HCT116 (cell line): Measurements from ENCODE around the gene LYPD4. TPM values are rescaled to one million over a fixed set of nuclear protein-coding genes. Genes with fewer than 3 reads are reported as not detected.

Source experiments
- ATAC-seq: fragments of 200-7000 bp; cut with Tn5 transposase; 2 replicates; pipeline ENCODE4 v1.9.1; 2020; ENCODE audit warnings: mild to moderate bottlenecking, moderate library complexity
- BruUV-seq: library from RNA; stranded (reverse); fragments of 400-500 nt; replicated peaks from 2 replicates; lab custom pipeline; 2021; lab: Mats Ljungman, UMichigan
- CTCF ChIA-PET: fragments of 300-600 bp; sonication (Branson Sonifier 250); formaldehyde crosslinking; loops from one replicate; lab custom pipeline; 2021; ENCODE audit warnings: antibody characterized with exemption; lab: Charles Lee
- POLR2A ChIA-PET: fragments of 300-600, 350-600 bp; sonication (Branson Sonifier 250); formaldehyde crosslinking; loops from one replicate; lab custom pipeline; 2021; ENCODE audit warnings: antibody characterized with exemption; lab: Charles Lee
- RAD21 ChIA-PET, 2 experiments: fragments of 300-600 bp; sonication (Branson Sonifier 250); formaldehyde crosslinking; loops; one replicate each; lab custom pipeline; 2023; ENCODE audit warnings: low total read pairs in 2 of 2; ENCODE audit not compliant: uncharacterized antibody in 2 of 2, unreplicated experiment in 2 of 2, low non-redundant PET in 1 of 2; lab: Charles Lee
- DNase-seq: peaks from one replicate; pipeline ENCODE4 v3.0.0-alpha.2; 2010; ENCODE audit warnings: low read depth, low spot score
- H2AFZ ChIP-seq: fragments of 200-600 bp; shearing (Covaris generic), sonication (generic); 2 replicates; pipeline ENCODE4 v1.6.1; 2017; ENCODE audit warnings: low read depth, mixed run types, mixed read lengths, antibody characterized with exemption, low read length; ENCODE audit not compliant: poor library complexity, severe bottlenecking
- H3K27ac ChIP-seq: 2 replicates; pipeline ENCODE4 v1.5.1; 2012; ENCODE audit warnings: low read depth, low read length
- H3K27me3 ChIP-seq: fragments of 200-600 bp; sonication (generic); 2 replicates; pipeline ENCODE4 v1.6.1; 2016; ENCODE audit warnings: mixed run types, low read length, mixed read lengths; ENCODE audit not compliant: insufficient read depth
- H3K36me3 ChIP-seq, 2 experiments: fragments of 200-500 bp in 1 of 2; fragments of 200-600 bp in 1 of 2; sonication (Bioruptor generic) in 1 of 2; sonication (generic) in 1 of 2; 2 replicates each; pipeline versions ENCODE4 v1.5.1 to v1.6.1; 2014 to 2016; ENCODE audit warnings: low read length in 2 of 2, inconsistent platforms in 1 of 2, mixed read lengths in 1 of 2, mixed run types in 1 of 2; ENCODE audit not compliant: insufficient read depth in 2 of 2, control insufficient read depth in 1 of 2
- H3K4me1 ChIP-seq, 2 experiments: fragments of 200-600 bp in 1 of 2; sonication (generic) in 1 of 2; 2 replicates each; pipeline versions ENCODE4 v1.5.1 to v1.6.1; 2012 to 2017; ENCODE audit warnings: low read length in 2 of 2, inconsistent platforms in 1 of 2, mild to moderate bottlenecking in 1 of 2, mixed read lengths in 1 of 2, mixed run types in 1 of 2, moderate library complexity in 1 of 2; ENCODE audit not compliant: insufficient read depth in 2 of 2, control insufficient read depth in 1 of 2
- H3K4me2 ChIP-seq: fragments of 200-600 bp; sonication (generic); 2 replicates; pipeline ENCODE4 v1.6.1; 2017; ENCODE audit warnings: mixed run types, low read length, mixed read lengths
- H3K4me3 ChIP-seq, 2 experiments: fragments of 200-600 bp in 1 of 2; sonication (generic) in 1 of 2; replicated peaks in 1 of 2; 2 replicates each; pipeline ENCODE4 v1.5.1; 2011 to 2016; ENCODE audit warnings: low read length in 2 of 2, control low read depth in 1 of 2, low read depth in 1 of 2, mild to moderate bottlenecking in 1 of 2, mixed read lengths in 1 of 2, mixed run types in 1 of 2
- H3K79me2 ChIP-seq: fragments of 200-600 bp; sonication (generic); 2 replicates; pipeline ENCODE4 v1.6.1; 2017; ENCODE audit warnings: mild to moderate bottlenecking, mixed run types, low read length, moderate library complexity, mixed read lengths; ENCODE audit not compliant: insufficient read depth
- H3K9ac ChIP-seq: fragments of 200-600 bp; sonication (generic); 2 replicates; pipeline ENCODE4 v1.6.1; 2016; ENCODE audit warnings: low read length, mixed read lengths
- H3K9me2 ChIP-seq: fragments of 200-600 bp; sonication (generic), shearing (Covaris generic); 2 replicates; pipeline ENCODE4 v1.6.1; 2017; ENCODE audit warnings: mixed run types, mild to moderate bottlenecking, moderate library complexity; ENCODE audit not compliant: insufficient read depth
- H3K9me3 ChIP-seq, 2 experiments: fragments of 200-500 bp in 1 of 2; fragments of 200-600 bp in 1 of 2; sonication (Bioruptor generic) in 1 of 2; sonication (generic) in 1 of 2; 2 replicates each; pipeline ENCODE4 v1.6.1; 2014 to 2017; ENCODE audit warnings: low read length in 2 of 2, mixed read lengths in 2 of 2, inconsistent platforms in 1 of 2, low read depth in 1 of 2, mild to moderate bottlenecking in 1 of 2, mixed run types in 1 of 2, moderate library complexity in 1 of 2; ENCODE audit not compliant: control insufficient read depth in 1 of 2, insufficient read depth in 1 of 2
- H4K20me1 ChIP-seq: fragments of 200-600 bp; sonication (generic), shearing (Covaris generic); 2 replicates; pipeline ENCODE4 v1.6.1; 2017; ENCODE audit warnings: mixed run types, mild to moderate bottlenecking, moderate library complexity; ENCODE audit not compliant: insufficient read depth
- ATF3 ChIP-seq: IDR thresholded peaks from 2 replicates; pipeline ENCODE4 v1.6.1; 2012
- CTCF ChIP-seq, 3 experiments: fragments of 200-600 bp in 1 of 3; sonication (generic) in 1 of 3; IDR thresholded peaks in 2 of 3; conservative IDR thresholded peaks in 1 of 3; 2 replicates each; pipeline ENCODE4 v1.5.1; 2012 to 2017; ENCODE audit warnings: low read depth in 2 of 3, low read length in 2 of 3, antibody characterized with exemption in 1 of 3, borderline replicate concordance in 1 of 3, control low read depth in 1 of 3, mild to moderate bottlenecking in 1 of 3, mixed read lengths in 1 of 3, mixed run types in 1 of 3, moderate library complexity in 1 of 3; ENCODE audit not compliant: insufficient read depth in 1 of 3
- FOSL1 ChIP-seq: IDR thresholded peaks from 2 replicates; pipeline ENCODE4 v1.6.1; 2012; ENCODE audit warnings: low read depth
- JUND ChIP-seq: IDR thresholded peaks from 2 replicates; pipeline ENCODE4 v1.6.1; 2012
- MAX ChIP-seq: IDR thresholded peaks from 2 replicates; pipeline ENCODE4 v1.6.1; 2012
- POLR2A ChIP-seq: IDR thresholded peaks from 2 replicates; pipeline ENCODE4 v1.7.0; 2011; ENCODE audit warnings: borderline replicate concordance; ENCODE audit not compliant: insufficient read depth, insufficient read length; ENCODE audit errors: extremely low read depth
- POLR2AphosphoS5 ChIP-seq: IDR thresholded peaks from 2 replicates; pipeline ENCODE4 v1.6.1; 2011; ENCODE audit warnings: mild to moderate bottlenecking, low read depth, low read length, moderate library complexity
- RAD21 ChIP-seq: IDR thresholded peaks from 2 replicates; pipeline ENCODE4 v1.6.1; 2012; ENCODE audit warnings: low read depth, mild to moderate bottlenecking
- REST ChIP-seq: IDR thresholded peaks from 2 replicates; pipeline ENCODE4 v1.6.1; 2012; ENCODE audit warnings: low read depth
- SP1 ChIP-seq: IDR thresholded peaks from 2 replicates; pipeline ENCODE4 v1.6.1; 2012; ENCODE audit warnings: low read depth
- SRF ChIP-seq: IDR thresholded peaks from 2 replicates; pipeline ENCODE4 v1.6.1; 2012; ENCODE audit warnings: low read depth
- TCF7L2 ChIP-seq: IDR thresholded peaks from 2 replicates; pipeline ENCODE4 v1.7.0; 2011; ENCODE audit warnings: borderline replicate concordance, inconsistent platforms; ENCODE audit not compliant: insufficient read depth, insufficient read length; ENCODE audit errors: extremely low read depth
- YY1 ChIP-seq: IDR thresholded peaks from 2 replicates; pipeline ENCODE4 v1.6.1; 2011; ENCODE audit warnings: low read length, low read depth, moderate library complexity, mild to moderate bottlenecking; ENCODE audit not compliant: insufficient replicate concordance; ENCODE audit errors: extremely low read depth
- intact Hi-C: fragments of 100-400 bp; cut with micrococcal nuclease; formaldehyde crosslinking; loops from 2 replicates; pipeline ENCODE4 v1.10.0; 2022
- total RNA-seq: library from RNA; stranded (reverse); gene quantifications from one replicate; pipeline ENCODE4 v1.2.1, GENCODE V29; 2021; ENCODE audit not compliant: unreplicated experiment

LYPD4 gene
- total RNA-seq, 1 experiment from 2014 or later, result not detected

- TF ChIP-seq FOSL1, result no peak
- no peak for TF ChIP-seq SP1
- no peak for TF ChIP-seq CTCF (IDR thresholded peaks at IDR 0.05 in 2 of 3, conservative IDR thresholded peaks at IDR 0.05 in 1 of 3; ENCODE audit: borderline replicate concordance in 1 of 3, insufficient read depth in 1 of 3, low read depth in 2 of 3, low read length in 2 of 3)
- no peak for TF ChIP-seq SRF
- no peak for TF ChIP-seq TCF7L2
These were observed 48.1 kb downstream of the LYPD4 start, which contains the start of gene CEACAM3 (continued) for GRCh38 chr19:41796362-41796761.

- ChIA-PET RAD21 (no interaction called here), POLR2A (no interaction called here), CTCF (interaction anchor here (0.8 to 5.1 kb wide), 16 partner anchors 9 to 356 kb away, joined by 3 to 80 read pairs (median 4); partner anchors contain the start of gene RABAC1)
- Histone ChIP-seq H2AFZ (peak overlapping the region; percentile 71), H3K9me2 (no peaks in the 10 kb centered on the region), H3K4me2 (peak overlapping the region; percentile 33; the same call in 1 of the 2 replicates), H4K20me1 (no peaks in the 10 kb centered on the region), H3K27me3 (peaks cover 22% of the 10 kb centered on the region; the same call in 1 of the 2 replicates), H3K4me1 (no peaks in the 10 kb centered on the region; a peak in 1 of 4 replicates), H3K36me3 (no peaks in the 10 kb centered on the region), H3K27ac (no peak overlapping the region), H3K79me2 (no peaks in the 10 kb centered on the region), H3K9ac (no peak overlapping the region), H3K4me3 (no peak overlapping the region), H3K9me3 (no peaks in the 10 kb centered on the region)
- no TSS peak for BruUV-seq
- peak; percentile 57 for TF ChIP-seq YY1
- peak; percentile 54 to 89 (median 83) for TF ChIP-seq CTCF (IDR thresholded peaks at IDR 0.05 in 2 of 3, conservative IDR thresholded peaks at IDR 0.05 in 1 of 3; ENCODE audit: borderline replicate concordance in 1 of 3, insufficient read depth in 1 of 3, low read depth in 2 of 3, low read length in 2 of 3)
- TF ChIP-seq TCF7L2, result no peak
- no peak for TF ChIP-seq MAX
- no peak for TF ChIP-seq JUND
- TF ChIP-seq POLR2AphosphoS5, result no peak
- TF ChIP-seq ATF3, result no peak
- TF ChIP-seq POLR2A, result no peak
- TF ChIP-seq RAD21, result peak; percentile 41
- TF ChIP-seq REST, result no peak
- no peak for TF ChIP-seq SP1
- ATAC-seq, result peak; percentile 93
- intact Hi-C loops, result no loop called here
- peak; percentile 38 for DNase-seq
These were observed 49.4 kb downstream of the LYPD4 start for GRCh38 chr19:41795031-41795461.
